ENCODE measurements around the gene ITGA3.

DNA sequence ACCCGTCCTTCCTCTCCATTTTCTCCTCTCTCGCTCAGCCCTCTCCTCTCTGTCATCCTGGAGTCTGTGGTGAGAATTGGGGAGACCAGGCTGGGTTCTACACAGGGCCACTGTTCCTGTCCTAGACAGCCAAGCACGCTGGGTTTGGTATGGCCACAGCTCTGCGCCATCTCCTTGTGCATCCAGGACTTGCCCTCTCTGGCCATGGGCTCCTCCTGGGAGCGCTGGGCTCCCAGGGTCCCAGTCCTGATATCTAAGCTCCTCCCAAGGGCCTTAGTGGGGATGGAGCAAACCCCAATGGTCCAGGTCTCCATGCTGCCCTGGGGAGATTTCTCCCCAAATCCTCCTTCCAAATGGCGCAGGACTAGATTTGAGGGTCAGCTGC lies 27.2 kb upstream of the ITGA3 start:
- TF ChIP-seq EZH2phosphoT487 (IDR thresholded peaks at IDR 0.05; ENCODE audit: borderline replicate concordance) = no peak
- TF ChIP-seq, protein P1, sequence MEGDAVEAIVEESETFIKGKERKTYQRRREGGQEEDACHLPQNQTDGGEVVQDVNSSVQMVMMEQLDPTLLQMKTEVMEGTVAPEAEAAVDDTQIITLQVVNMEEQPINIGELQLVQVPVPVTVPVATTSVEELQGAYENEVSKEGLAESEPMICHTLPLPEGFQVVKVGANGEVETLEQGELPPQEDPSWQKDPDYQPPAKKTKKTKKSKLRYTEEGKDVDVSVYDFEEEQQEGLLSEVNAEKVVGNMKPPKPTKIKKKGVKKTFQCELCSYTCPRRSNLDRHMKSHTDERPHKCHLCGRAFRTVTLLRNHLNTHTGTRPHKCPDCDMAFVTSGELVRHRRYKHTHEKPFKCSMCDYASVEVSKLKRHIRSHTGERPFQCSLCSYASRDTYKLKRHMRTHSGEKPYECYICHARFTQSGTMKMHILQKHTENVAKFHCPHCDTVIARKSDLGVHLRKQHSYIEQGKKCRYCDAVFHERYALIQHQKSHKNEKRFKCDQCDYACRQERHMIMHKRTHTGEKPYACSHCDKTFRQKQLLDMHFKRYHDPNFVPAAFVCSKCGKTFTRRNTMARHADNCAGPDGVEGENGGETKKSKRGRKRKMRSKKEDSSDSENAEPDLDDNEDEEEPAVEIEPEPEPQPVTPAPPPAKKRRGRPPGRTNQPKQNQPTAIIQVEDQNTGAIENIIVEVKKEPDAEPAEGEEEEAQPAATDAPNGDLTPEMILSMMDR (conservative IDR thresholded peaks at IDR 0.05; ENCODE audit: low read length) = no peak
